ENCODE data around the gene BRAT1.

BRAT1 gene

DNA sequence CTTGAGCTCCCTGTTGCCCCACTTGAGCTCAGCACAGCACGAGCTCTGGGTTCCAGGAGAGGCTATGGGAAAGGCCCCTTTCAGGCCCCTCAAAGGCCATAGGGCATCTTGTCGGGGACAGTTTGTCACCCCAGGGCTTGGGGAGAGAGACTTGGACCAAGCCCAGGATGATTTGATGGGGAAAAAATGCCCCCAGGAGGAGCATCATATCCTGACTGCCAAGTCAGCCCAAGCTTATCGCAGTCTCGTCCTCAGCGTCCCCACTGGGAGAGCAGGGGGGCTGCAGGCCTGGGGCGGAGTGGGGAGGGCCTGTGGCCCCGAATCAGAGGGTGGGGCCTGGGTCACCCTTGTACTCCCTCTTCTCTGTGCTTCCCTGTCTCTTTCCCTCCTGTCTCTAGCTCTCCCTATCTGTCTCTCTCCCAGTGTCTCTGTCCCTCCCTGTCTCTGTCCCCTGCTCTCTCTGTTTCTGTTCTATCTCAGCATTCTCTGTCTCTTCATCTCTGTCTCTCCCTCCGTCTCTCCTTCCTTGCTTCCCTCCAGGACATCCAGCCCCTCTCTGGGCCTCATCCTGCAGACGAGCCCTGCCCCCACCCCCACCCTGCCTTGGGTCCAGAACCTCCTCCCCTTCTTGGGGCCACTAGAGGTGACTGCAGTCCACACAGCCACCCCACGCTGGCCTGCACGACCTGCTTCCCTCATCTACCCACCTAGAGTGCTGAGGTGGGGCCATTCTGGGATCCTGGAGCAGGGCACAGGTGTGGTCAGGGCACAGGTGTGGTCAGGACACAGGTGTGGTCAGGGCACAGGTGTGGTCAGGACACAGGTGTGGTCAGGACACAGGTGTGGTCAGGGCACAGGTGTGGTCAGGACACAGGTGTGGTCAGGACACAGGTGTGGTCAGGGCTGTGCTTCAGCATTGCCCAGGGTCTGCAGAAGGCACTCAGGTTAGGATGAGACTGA, 61.8 kb downstream of the BRAT1 start:
- CTCF ChIA-PET, result interaction anchor here (0.9 to 1.7 kb wide), 3 partner anchors 15 to 25 kb away, joined by 3 to 6 read pairs (median 4); no protein-coding TSS in a partner anchor

GRCh38 chr7:2492038-2492437, 63.3 kb downstream of the BRAT1 start:
- POLR2A ChIA-PET, result no interaction called here
- TF ChIP-seq CTCF (IDR thresholded peaks at IDR 0.05; ENCODE audit: insufficient read depth, low read length, missing control alignments), result no peak
- CTCF ChIA-PET, result interaction anchor here (1.7 kb wide), 1 partner anchor 14 kb away, joined by 6 read pairs; no protein-coding TSS in a partner anchor
- no peak for DNase-seq (ENCODE audit: low read depth, low spot score)
- H3K4me3 ChIP-seq (ENCODE audit: low read depth, low read length), result no peak overlapping the region

More for the DNA sequence above, 61.8 kb downstream of the BRAT1 start:
- no peak overlapping the region for H3K4me3 ChIP-seq (ENCODE audit: low read depth, low read length)
- TF ChIP-seq CTCF (IDR thresholded peaks at IDR 0.05; ENCODE audit: insufficient read depth, low read length, missing control alignments), result no peak
- POLR2A ChIA-PET, result no interaction called here
- no peak for DNase-seq (ENCODE audit: low read depth, low spot score)

GRCh38 chr7:2490181-2490651, 65.1 kb downstream of the BRAT1 start:
- no peak for TF ChIP-seq CTCF (IDR thresholded peaks at IDR 0.05; ENCODE audit: insufficient read depth, low read length, missing control alignments)
- DNase-seq (ENCODE audit: low read depth, low spot score), result no peak
- CTCF ChIA-PET, result interaction anchor here (1.0 kb wide), 1 partner anchor 10 kb away, joined by 3 read pairs; no protein-coding TSS in a partner anchor
- POLR2A ChIA-PET, result no interaction called here
- no peak overlapping the region for H3K4me3 ChIP-seq (ENCODE audit: low read depth, low read length)

GRCh38 chr7:2488681-2489080, 66.6 kb downstream of the BRAT1 start:
- H3K4me3 ChIP-seq (ENCODE audit: low read depth, low read length), result no peak overlapping the region
- TF ChIP-seq CTCF (IDR thresholded peaks at IDR 0.05; ENCODE audit: insufficient read depth, low read length, missing control alignments), result no peak
- POLR2A ChIA-PET, result no interaction called here
- DNase-seq (ENCODE audit: low read depth, low spot score), result no peak
- CTCF ChIA-PET, result interaction anchor here (0.8 to 2.2 kb wide), 5 partner anchors 10 to 191 kb away, joined by 3 to 10 read pairs (median 4); no protein-coding TSS in a partner anchor

- no peak for TF ChIP-seq CTCF (IDR thresholded peaks at IDR 0.05; ENCODE audit: insufficient read depth, low read length, missing control alignments)
- H3K4me3 ChIP-seq (ENCODE audit: low read depth, low read length), result no peak overlapping the region
- DNase-seq (ENCODE audit: low read depth, low spot score), result no peak
- ChIA-PET CTCF (interaction anchor here (0.7 to 2.2 kb wide), 6 partner anchors 10 to 192 kb away, joined by 3 to 10 read pairs (median 4); no protein-coding TSS in a partner anchor), POLR2A (no interaction called here)
Observed at GRCh38 chr7:2488272-2488645, 67.1 kb downstream of the BRAT1 start.

Data from AG04449 (cell line).